Upper lobe of right lung (tissue), 1 donor: ENCODE measurements around the gene NHP2. TPM values are rescaled to one million over a fixed set of nuclear protein-coding genes. Genes with fewer than 3 reads are reported as not detected.

ENCODE experiments used
- ATAC-seq: fragments of 200-7000 bp; cut with Tn5 transposase; one replicate; pipeline ENCODE4 v1.9.1; 2020; ENCODE audit warnings: mild to moderate bottlenecking, moderate library complexity
- DNase-seq: peaks from one replicate; pipeline ENCODE4 v3.0.0-alpha.2; 2020
- H3K27ac ChIP-seq: fragments of 200-600 bp; one replicate; pipeline ENCODE4 v1.8.0; 2022
- H3K27me3 ChIP-seq: fragments of 200-600 bp; one replicate; pipeline ENCODE4 v1.8.0; 2022; ENCODE audit warnings: mild to moderate bottlenecking
- H3K36me3 ChIP-seq: fragments of 200-600 bp; one replicate; pipeline ENCODE4 v1.8.0; 2022
- H3K4me1 ChIP-seq: fragments of 200-600 bp; one replicate; pipeline ENCODE4 v1.8.0; 2022
- H3K4me3 ChIP-seq: fragments of 200-600 bp; one replicate; pipeline ENCODE4 v1.8.0; 2022; ENCODE audit warnings: mild to moderate bottlenecking
- H3K9me3 ChIP-seq: fragments of 200-600 bp; one replicate; pipeline ENCODE4 v1.8.0; 2022
- CTCF ChIP-seq: fragments of 200-600 bp; IDR thresholded peaks from one replicate; pipeline ENCODE4 v1.8.0; 2022; ENCODE audit warnings: antibody characterized with exemption
- intact Hi-C: fragments of 100-400 bp; cut with DNase I; formaldehyde crosslinking; loops from one replicate; pipeline ENCODE4 v1.11.0; 2022
- total RNA-seq: library from RNA; stranded (reverse); fragmentation: NEBNext Ultra II Directional; extraction: Animal tissue kit (Norgen Biotek cat#: 25700); gene quantifications from one replicate; pipeline ENCODE4 v1.2.1, GENCODE V29; 2021
- donor health status: DM: no; HTN: yes; CAD: no; lungs with severe emphysema.

NHP2 gene
- total RNA-seq, 1 donor from 2014 or later = 60.1 TPM

DNA sequence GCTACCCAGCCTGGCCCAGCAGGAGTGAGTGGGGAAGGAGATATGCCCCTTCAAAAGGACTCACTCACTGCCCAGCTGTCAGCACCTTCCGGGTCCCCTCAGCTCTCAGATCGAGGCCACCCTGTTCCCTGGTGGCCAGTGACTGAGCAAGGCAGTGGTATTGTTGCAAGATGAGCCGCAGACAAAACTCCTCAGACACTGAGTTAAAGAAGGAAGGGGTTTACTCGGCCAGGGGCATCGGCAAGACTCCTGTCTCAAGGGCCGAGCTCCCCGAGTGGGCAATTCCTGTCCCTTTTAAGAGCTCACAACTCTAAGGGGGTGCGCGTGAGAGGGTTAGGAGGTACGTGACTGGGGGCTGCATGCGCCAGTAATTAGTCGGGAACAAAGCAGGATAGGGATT is 50.1 kb downstream of the NHP2 start:
- TF ChIP-seq CTCF = no peak
- ATAC-seq = no peak
- Histone ChIP-seq H3K9me3 (no peaks in the 10 kb centered on the region), H3K4me1 (peaks cover 2% of the 10 kb centered on the region), H3K36me3 (no peaks in the 10 kb centered on the region), H3K27ac (no peak overlapping the region), H3K27me3 (no peaks in the 10 kb centered on the region), H3K4me3 (no peak overlapping the region)
- intact Hi-C loops = no loop called here
- DNase-seq = no peak

Other genes starting within 250 kb of the NHP2 start
- not detected for gene PROP1, start 157.6 kb downstream of the NHP2 start, total RNA-seq
- gene N4BP3, start 40.4 kb downstream of the NHP2 start, total RNA-seq = 5.2 TPM
- 44.7 TPM for gene RMND5B, start 22.9 kb downstream of the NHP2 start, total RNA-seq
- gene GMCL2, start 33.5 kb upstream of the NHP2 start, total RNA-seq = not detected
- gene HNRNPAB, start 50.6 kb upstream of the NHP2 start, total RNA-seq = 116 TPM
- 96.1 TPM for gene PHYKPL, start 78.9 kb upstream of the NHP2 start, total RNA-seq